Hepatocyte (in vitro differentiated cells): ENCODE results near the gene NXNL2. TPM values are rescaled to one million over a fixed set of nuclear protein-coding genes. Genes with fewer than 3 reads are reported as not detected.

Experiments
- DNase-seq: peaks from one replicate; pipeline ENCODE4 v3.0.0-alpha.2; 2016; ENCODE audit warnings: low spot score
- H2AFZ ChIP-seq: fragments of 200-600 bp; sonication (generic); 2 replicates; pipeline ENCODE4 v1.6.0; 2016; ENCODE audit warnings: antibody characterized with exemption, mild to moderate bottlenecking
- H3K27ac ChIP-seq: fragments of 200-600 bp; sonication (generic); 2 replicates; pipeline ENCODE4 v1.5.1; 2016; ENCODE audit warnings: mild to moderate bottlenecking
- H3K27me3 ChIP-seq: fragments of 200-600 bp; sonication (generic); 2 replicates; pipeline ENCODE4 v1.6.1; 2016
- H3K36me3 ChIP-seq: fragments of 200-600 bp; sonication (generic); replicated peaks from 2 replicates; pipeline ENCODE4 v1.5.1; 2016; ENCODE audit warnings: low read depth; ENCODE audit not compliant: insufficient read depth
- H3K4me1 ChIP-seq: fragments of 200-600 bp; sonication (generic); 2 replicates; pipeline ENCODE4 v1.5.1; 2016; ENCODE audit warnings: mild to moderate bottlenecking, moderate library complexity; ENCODE audit not compliant: insufficient read depth
- H3K4me2 ChIP-seq: fragments of 200-600 bp; sonication (generic); 2 replicates; pipeline ENCODE4 v1.6.0; 2016
- H3K4me3 ChIP-seq: fragments of 200-600 bp; sonication (generic); 2 replicates; pipeline ENCODE4 v1.5.1; 2016; ENCODE audit warnings: mild to moderate bottlenecking
- H3K79me2 ChIP-seq: fragments of 200-600 bp; sonication (generic); 2 replicates; pipeline ENCODE4 v1.6.0; 2017; ENCODE audit warnings: mild to moderate bottlenecking
- H3K9me2 ChIP-seq: fragments of 200-600 bp; sonication (generic); replicated peaks from 2 replicates; pipeline ENCODE4 v1.6.0; 2017; ENCODE audit warnings: mild to moderate bottlenecking; ENCODE audit not compliant: insufficient read depth
- H3K9me3 ChIP-seq: fragments of 200-600 bp; sonication (generic); 2 replicates; pipeline ENCODE4 v1.5.1; 2016; ENCODE audit warnings: low read depth, mild to moderate bottlenecking
- H4K20me1 ChIP-seq: fragments of 200-600 bp; sonication (generic); 2 replicates; pipeline ENCODE4 v1.6.0; 2016; ENCODE audit warnings: mild to moderate bottlenecking; ENCODE audit not compliant: insufficient read depth, poor library complexity, severe bottlenecking
- CTCF ChIP-seq: fragments of 200-600 bp; sonication (generic); IDR thresholded peaks from 2 replicates; pipeline ENCODE4 v1.5.1; 2016; ENCODE audit warnings: antibody characterized with exemption, mild to moderate bottlenecking; ENCODE audit not compliant: poor library complexity
- EZH2 ChIP-seq: fragments of 200-600 bp; sonication (generic); IDR thresholded peaks from 2 replicates; pipeline ENCODE4 v1.6.1; 2016; ENCODE audit warnings: antibody characterized with exemption, mild to moderate bottlenecking, borderline replicate concordance
- EZH2phosphoT487 ChIP-seq: fragments of 200-600 bp; sonication (generic); IDR thresholded peaks from one replicate; pipeline ENCODE4 v1.6.1; 2018; ENCODE audit warnings: antibody characterized with exemption, mild to moderate bottlenecking, low read depth, moderate library complexity; ENCODE audit not compliant: unreplicated experiment, severe bottlenecking
- WGBS: methylation state at CpG from one replicate; pipeline ENCODE4 v1.1.6; 2016; ENCODE audit warnings: low lambda C conversion rate; ENCODE audit errors: missing lambda C conversion rate; 5-methylcytosine and 5-hydroxymethylcytosine counted together
- polyA plus RNA-seq: library from polyadenylated mRNA; unstranded; fragments of >200 nt; fragmentation: Nextera tagmentation; extraction: Ambion mirVana; gene quantifications from 2 replicates; pipeline ENCODE4 v1.2.1, GENCODE V29; 2016
- total RNA-seq: library from RNA; depleted of rRNA; stranded (reverse); fragments of >200 nt; gene quantifications from 2 replicates; pipeline ENCODE4 v1.2.3, GENCODE V29; 2014

NXNL2 gene
- total and polyA plus RNA-seq, 2 experiments from 2014 or later = 0.57 to 2.5 TPM

- Histone ChIP-seq H3K4me1 (no peaks in the 10 kb centered on the region), H3K9me3 (no peaks in the 10 kb centered on the region), H4K20me1 (no peaks in the 10 kb centered on the region), H3K27ac (no peak overlapping the region), H3K9me2 (no peaks in the 10 kb centered on the region), H3K36me3 (no peaks in the 10 kb centered on the region), H3K79me2 (no peaks in the 10 kb centered on the region), H3K4me2 (no peak overlapping the region), H3K27me3 (no peaks in the 10 kb centered on the region), H2AFZ (no peak overlapping the region), H3K4me3 (no peak overlapping the region)
- DNase-seq = no peak
- TF ChIP-seq CTCF = no peak
- 84% methylated on average over 14 of the region's 14 CpGs for WGBS
Measured at GRCh38 chr9:88590558-88591146, 55.7 kb downstream of the NXNL2 start.

DNA sequence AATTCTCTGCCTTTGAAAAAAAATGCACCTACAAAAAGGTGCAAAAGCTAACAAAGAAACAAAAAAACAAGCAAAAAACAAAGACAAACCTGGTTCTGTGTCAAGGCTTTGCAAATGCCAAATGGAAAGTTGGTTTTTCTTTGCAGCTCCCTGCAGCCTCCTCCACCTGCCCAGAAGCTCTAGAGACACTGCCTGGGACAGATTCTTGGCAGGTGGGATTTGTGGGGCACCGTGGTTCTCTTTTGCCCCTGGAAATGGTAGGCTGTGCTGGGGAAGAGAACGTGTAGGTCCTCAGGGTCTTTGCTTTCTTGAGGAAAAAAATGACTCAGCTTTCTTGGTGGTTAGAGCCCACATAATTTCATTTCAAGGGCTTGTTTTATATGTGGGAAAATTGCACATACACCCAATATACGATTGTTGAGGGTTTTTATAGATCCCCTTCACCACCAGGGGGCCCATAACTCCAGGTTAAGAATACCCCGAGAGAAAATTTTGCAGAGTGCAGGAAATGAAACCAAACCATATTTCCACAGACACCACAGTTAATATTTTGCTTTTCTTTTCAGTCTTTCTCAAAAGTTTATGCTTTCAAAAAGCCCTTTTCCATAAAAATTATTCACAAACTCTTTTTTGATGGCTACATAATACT, 58.7 kb downstream of the NXNL2 start:
- Histone ChIP-seq H4K20me1 (no peaks in the 10 kb centered on the region), H2AFZ (no peak overlapping the region), H3K4me3 (no peak overlapping the region), H3K27me3 (no peaks in the 10 kb centered on the region), H3K79me2 (no peaks in the 10 kb centered on the region), H3K27ac (no peak overlapping the region), H3K9me2 (no peaks in the 10 kb centered on the region), H3K4me1 (no peaks in the 10 kb centered on the region), H3K9me3 (no peaks in the 10 kb centered on the region), H3K4me2 (no peak overlapping the region), H3K36me3 (no peaks in the 10 kb centered on the region)
- DNase-seq = peak; percentile 79
- no peak for TF ChIP-seq EZH2
- TF ChIP-seq CTCF = peak; percentile 66
- TF ChIP-seq EZH2phosphoT487 = no peak
- 51% methylated on average over 4 of the region's 4 CpGs for WGBS

Other genes with a start within 250 kb of the NXNL2 start
- gene SPIN1, start 146.7 kb upstream of the NXNL2 start, total RNA-seq = 119 and 145 TPM in 2 replicates
- 46.7 and 59.8 TPM in 2 replicates for gene SPIN1, start 146.7 kb upstream of the NXNL2 start, polyA plus RNA-seq